ENCODE data around the gene TKTL1. TPM values are rescaled to one million over a fixed set of nuclear protein-coding genes. Genes with fewer than 3 reads are reported as not detected.

TKTL1 gene
- total RNA-seq, 1 experiment from 2014 or later = 0.37 TPM

Other genes starting within 250 kb of the TKTL1 start
- 20.9 and 26.7 TPM in 2 replicates for gene MECP2, start 198.1 kb upstream of the TKTL1 start, total RNA-seq (2014; rRNA removed; shearing (Covaris generic); ENCODE audit: low replicate concordance)
- not detected in 2 replicates for gene OPN1LW, start 151.6 kb upstream of the TKTL1 start, total RNA-seq (2014; rRNA removed; shearing (Covaris generic); ENCODE audit: low replicate concordance)
- gene OPN1MW, start 113.2 kb upstream of the TKTL1 start, total RNA-seq (2014; rRNA removed; shearing (Covaris generic); ENCODE audit: low replicate concordance) = not detected in 2 replicates
- gene OPN1MW2, start 76.0 kb upstream of the TKTL1 start, total RNA-seq (2014; rRNA removed; shearing (Covaris generic); ENCODE audit: low replicate concordance) = not detected in 2 replicates
- gene OPN1MW3, start 38.2 kb upstream of the TKTL1 start, total RNA-seq (2014; rRNA removed; shearing (Covaris generic); ENCODE audit: low replicate concordance) = not detected in 2 replicates
- not detected in 2 replicates for gene TEX28, start 671 bp upstream of the TKTL1 start, total RNA-seq (2014; rRNA removed; shearing (Covaris generic); ENCODE audit: low replicate concordance)
- gene FLNA, start 78.8 kb downstream of the TKTL1 start, total RNA-seq (2014; rRNA removed; shearing (Covaris generic); ENCODE audit: low replicate concordance) = 1,120 and 1,164 TPM in 2 replicates
- gene EMD, start 83.5 kb downstream of the TKTL1 start, total RNA-seq (2014; rRNA removed; shearing (Covaris generic); ENCODE audit: low replicate concordance) = 32.0 and 48.7 TPM in 2 replicates
- 2,876 and 3,155 TPM in 2 replicates for gene RPL10, start 102.6 kb downstream of the TKTL1 start, total RNA-seq (2014; rRNA removed; shearing (Covaris generic); ENCODE audit: low replicate concordance)
- gene DNASE1L1, start 113.5 kb downstream of the TKTL1 start, total RNA-seq (2014; rRNA removed; shearing (Covaris generic); ENCODE audit: low replicate concordance) = 40.3 and 46.1 TPM in 2 replicates
- gene TAFAZZIN, start 115.7 kb downstream of the TKTL1 start, total RNA-seq (2014; rRNA removed; shearing (Covaris generic); ENCODE audit: low replicate concordance) = 38.4 and 68.0 TPM in 2 replicates
- 29.2 and 46.6 TPM in 2 replicates for gene ATP6AP1, start 132.9 kb downstream of the TKTL1 start, total RNA-seq (2014; rRNA removed; shearing (Covaris generic); ENCODE audit: low replicate concordance)
- 58.6 and 91.2 TPM in 2 replicates for gene GDI1, start 141.4 kb downstream of the TKTL1 start, total RNA-seq (2014; rRNA removed; shearing (Covaris generic); ENCODE audit: low replicate concordance)
- 62.3 and 77.1 TPM in 2 replicates for gene FAM50A, start 148.3 kb downstream of the TKTL1 start, total RNA-seq (2014; rRNA removed; shearing (Covaris generic); ENCODE audit: low replicate concordance)
- 2.2 and 2.7 TPM in 2 replicates for gene PLXNA3, start 162.5 kb downstream of the TKTL1 start, total RNA-seq (2014; rRNA removed; shearing (Covaris generic); ENCODE audit: low replicate concordance)
- 32.3 and 71.1 TPM in 2 replicates for gene LAGE3, start 183.5 kb downstream of the TKTL1 start, total RNA-seq (2014; rRNA removed; shearing (Covaris generic); ENCODE audit: low replicate concordance)
- 109 and 110 TPM in 2 replicates for gene UBL4A, start 190.8 kb downstream of the TKTL1 start, total RNA-seq (2014; rRNA removed; shearing (Covaris generic); ENCODE audit: low replicate concordance)
- gene SLC10A3, start 194.8 kb downstream of the TKTL1 start, total RNA-seq (2014; rRNA removed; shearing (Covaris generic); ENCODE audit: low replicate concordance) = 14.0 and 21.5 TPM in 2 replicates
- gene FAM3A, start 220.4 kb downstream of the TKTL1 start, total RNA-seq (2014; rRNA removed; shearing (Covaris generic); ENCODE audit: low replicate concordance) = 32.5 and 47.1 TPM in 2 replicates